HG03342 (cell line): ENCODE results near the gene RAB9B.
"Not testable (repeated sequence)": the region's sequence is repeated elsewhere in the genome, so short reads cannot be mapped to it uniquely, and the experiment has no call there.

Experiments
- ATAC-seq: cut with Tn5 transposase; IDR thresholded peaks from one replicate; pipeline ENCODE4 v1.9.1; 2021; ENCODE audit warnings: mild to moderate bottlenecking, moderate library complexity; ENCODE audit not compliant: unreplicated experiment

Gene RAB9B

GRCh38 chrX:103817101-103817500 is 15.0 kb downstream of the RAB9B start:
- not testable (repeated sequence) for ATAC-seq

- ATAC-seq = no peak
These were observed 20.2 kb downstream of the RAB9B start for GRCh38 chrX:103811858-103812257.

- ATAC-seq = no peak
These were observed 25.1 kb downstream of the RAB9B start for GRCh38 chrX:103806862-103807474.

GRCh38 chrX:103805860-103806259 is 26.2 kb downstream of the RAB9B start:
- no peak for ATAC-seq

GRCh38 chrX:103800318-103800717 is 31.7 kb downstream of the RAB9B start:
- no peak for ATAC-seq

GRCh38 chrX:103797691-103798090 is 34.4 kb downstream of the RAB9B start:
- no peak for ATAC-seq

- ATAC-seq = no peak
These were observed 37.9 kb downstream of the RAB9B start for GRCh38 chrX:103794119-103794518.

- no peak for ATAC-seq
These were observed 38.5 kb downstream of the RAB9B start for GRCh38 chrX:103793545-103793940.

- no peak for ATAC-seq
These were observed 39.0 kb downstream of the RAB9B start for GRCh38 chrX:103792916-103793544.

- no peak for ATAC-seq
These were observed 40.1 kb downstream of the RAB9B start for GRCh38 chrX:103791826-103792485.

GRCh38 chrX:103791228-103791627 is 40.8 kb downstream of the RAB9B start:
- no peak for ATAC-seq

GRCh38 chrX:103789004-103789403 is 43.1 kb downstream of the RAB9B start:
- peak; percentile 84 for ATAC-seq

GRCh38 chrX:103783971-103784370 is 48.1 kb downstream of the RAB9B start:
- ATAC-seq = no peak

- ATAC-seq = no peak
These were observed 48.9 kb downstream of the RAB9B start for GRCh38 chrX:103783196-103783595.

- no peak for ATAC-seq
These were observed 49.4 kb downstream of the RAB9B start for GRCh38 chrX:103782640-103783039.

GRCh38 chrX:103781706-103782105 is 50.4 kb downstream of the RAB9B start:
- no peak for ATAC-seq

- no peak for ATAC-seq
These were observed 51.0 kb downstream of the RAB9B start for GRCh38 chrX:103781062-103781402.

- no peak for ATAC-seq
These were observed 51.6 kb downstream of the RAB9B start for GRCh38 chrX:103780336-103781061.

GRCh38 chrX:103779141-103779789 is 52.8 kb downstream of the RAB9B start:
- ATAC-seq = no peak

- no peak for ATAC-seq
These were observed 55.5 kb downstream of the RAB9B start, which contains the start of gene PLP1 for GRCh38 chrX:103776546-103776945. Gene PLP1 (plus strand): TSS chrX:103776840. CDS start chrX:103776996, 156 bp downstream.

GRCh38 chrX:103774070-103774642 is 57.9 kb downstream of the RAB9B start:
- no peak for ATAC-seq
